HepG2 (cell line): Measurements from ENCODE around the gene SMURF2. TPM values are rescaled to one million over a fixed set of nuclear protein-coding genes. Genes with fewer than 3 reads are reported as not detected.
A peak's percentile ranks its signal among the peaks of the same experiment; 100 is the strongest.

ENCODE experiments used
- CCAR2 ChIP-seq: fragments of 200-400 bp; formaldehyde crosslinking; optimal IDR thresholded peaks from 2 replicates; pipeline ENCODE3; 2018; ENCODE audit warnings: low read depth, mild to moderate bottlenecking, low read length, moderate library complexity
- CENPT ChIP-seq: sonication (generic); formaldehyde crosslinking; IDR thresholded peaks from 2 replicates; pipeline ENCODE4 v1.8.0; 2022; ENCODE audit warnings: low read depth, mild to moderate bottlenecking, moderate library complexity, missing genetic modification reagents
- DMAP1 ChIP-seq: IDR thresholded peaks from 2 replicates; pipeline ENCODE4 v1.6.1; 2016
- EZH2 ChIP-seq: conservative IDR thresholded peaks from 2 replicates; pipeline ENCODE4 v1.6.1; 2012; ENCODE audit warnings: mild to moderate bottlenecking, low read depth, low read length, moderate library complexity
- MXD4 ChIP-seq: IDR thresholded peaks from 2 replicates; pipeline ENCODE4 v1.6.1; 2016; ENCODE audit warnings: mild to moderate bottlenecking, missing biosample characterization, missing genetic modification reagents
- MXI1 ChIP-seq: IDR thresholded peaks from 3 replicates; pipeline ENCODE4 v1.6.1; 2012; ENCODE audit warnings: low read depth, low read length, inconsistent platforms, borderline replicate concordance
- NBN ChIP-seq: fragments of 450-650 bp; conservative IDR thresholded peaks from 2 replicates; pipeline ENCODE4 v1.6.1; 2017
- NFKB2 ChIP-seq: sonication (generic); formaldehyde crosslinking; IDR thresholded peaks from 2 replicates; pipeline ENCODE4 v1.4.0; 2020; ENCODE audit warnings: missing genetic modification reagents, borderline replicate concordance
- NONO ChIP-seq, 2 experiments: fragments of 450-650 bp in 1 of 2; sonication (generic) in 1 of 2; formaldehyde crosslinking in 1 of 2; IDR thresholded peaks in 1 of 2; conservative IDR thresholded peaks in 1 of 2; 2 replicates each; pipeline versions ENCODE4 v1.6.1 to v1.8.0; 2017 to 2022; ENCODE audit warnings: mild to moderate bottlenecking in 1 of 2, missing genetic modification reagents in 1 of 2, moderate library complexity in 1 of 2
- PCBP2 ChIP-seq: fragments of 200-400 bp; formaldehyde crosslinking; optimal IDR thresholded peaks from 2 replicates; pipeline ENCODE3; 2018; ENCODE audit warnings: low read length, low read depth; ENCODE audit not compliant: poor library complexity, severe bottlenecking
- RBM22 ChIP-seq: fragments of 200-400 bp; formaldehyde crosslinking; optimal IDR thresholded peaks from 2 replicates; pipeline ENCODE3; 2017; ENCODE audit warnings: mild to moderate bottlenecking, low read length, moderate library complexity
- SMARCC2 ChIP-seq: fragments of 450-650 bp; IDR thresholded peaks from 2 replicates; pipeline ENCODE4 v1.6.1; 2017; ENCODE audit warnings: antibody characterized with exemption, mild to moderate bottlenecking
- TGIF2 ChIP-seq: IDR thresholded peaks from 2 replicates; pipeline ENCODE4 v1.6.1; 2016; ENCODE audit warnings: control low read depth, missing compliant biosample characterization
- ZNF10 ChIP-seq: sonication (generic); formaldehyde crosslinking; IDR thresholded peaks from 2 replicates; pipeline ENCODE4 v1.4.0; 2020; ENCODE audit warnings: mild to moderate bottlenecking, low read depth, missing genetic modification reagents, borderline replicate concordance
- ZNF17 ChIP-seq: sonication (generic); formaldehyde crosslinking; IDR thresholded peaks from 2 replicates; pipeline ENCODE4 v1.5.0; 2020; ENCODE audit warnings: mild to moderate bottlenecking, missing genetic modification reagents
- ZNF337 ChIP-seq: sonication (generic); formaldehyde crosslinking; IDR thresholded peaks from 2 replicates; pipeline ENCODE4 v1.5.1; 2020; ENCODE audit warnings: missing genetic modification reagents, low read depth, mild to moderate bottlenecking, borderline replicate concordance
- ZNF44 ChIP-seq: sonication (generic); formaldehyde crosslinking; IDR thresholded peaks from 2 replicates; pipeline ENCODE4 v1.5.1; 2020; ENCODE audit warnings: mild to moderate bottlenecking, missing genetic modification reagents
- ZNF510 ChIP-seq: sonication (generic); formaldehyde crosslinking; IDR thresholded peaks from 2 replicates; pipeline ENCODE4 v1.4.0; 2020; ENCODE audit warnings: low read depth, mild to moderate bottlenecking, missing genetic modification reagents
- ZNF547 ChIP-seq: sonication (generic); formaldehyde crosslinking; IDR thresholded peaks from 2 replicates; pipeline ENCODE4 v1.5.1; 2020; ENCODE audit warnings: mild to moderate bottlenecking, missing genetic modification reagents
- ZNF616 ChIP-seq: sonication (generic); formaldehyde crosslinking; IDR thresholded peaks from 2 replicates; pipeline ENCODE4 v1.5.0; 2020; ENCODE audit warnings: low read depth, mild to moderate bottlenecking, missing genetic modification reagents
- ZNF768 ChIP-seq: sonication (generic); formaldehyde crosslinking; IDR thresholded peaks from 2 replicates; pipeline ENCODE4 v1.4.0; 2020; ENCODE audit warnings: missing genetic modification reagents
- ZNF775 ChIP-seq: sonication (generic); formaldehyde crosslinking; IDR thresholded peaks from 2 replicates; pipeline ENCODE4 v1.4.0; 2020; ENCODE audit warnings: missing genetic modification reagents, mild to moderate bottlenecking, moderate library complexity, borderline replicate concordance
- ZSCAN9 ChIP-seq: IDR thresholded peaks from 2 replicates; pipeline ENCODE4 v1.6.1; 2016; ENCODE audit warnings: borderline replicate concordance
- polyA plus RNA-seq, 8 experiments: library from polyadenylated mRNA; depleted of rRNA in 3 of 8; stranded (reverse) in 7 of 8; unstranded in 1 of 8; fragments of >200 nt; fragmentation: Illumina TruSeq in 4 of 8; extraction: Trizol in 4 of 8; gene quantifications; 2 replicates each; pipeline versions ENCODE4 v1.2.1 to v1.2.3, GENCODE V29; 2011 to 2016; ENCODE audit warnings: low read depth in 4 of 8, missing spikeins in 1 of 8, mixed read lengths in 1 of 8; ENCODE audit not compliant: insufficient read depth in 1 of 8
- total RNA-seq, 5 experiments: library from RNA; depleted of rRNA; stranded (reverse); fragments of >200 nt; fragmentation: Illumina TruSeq; extraction: Trizol; gene quantifications; 2 replicates each; pipeline ENCODE4 v1.2.3, GENCODE V29; 2016; ENCODE audit warnings: low read depth in 1 of 5
- TF ChIP-seq, protein P1 (sequence below): sonication (generic); formaldehyde crosslinking; IDR thresholded peaks from 2 replicates; pipeline ENCODE4 v1.4.0; 2020; ENCODE audit warnings: missing genetic modification reagents
- TF ChIP-seq, protein P2 (sequence below): sonication (generic); formaldehyde crosslinking; IDR thresholded peaks from 2 replicates; pipeline ENCODE4 v1.5.0; 2020; ENCODE audit warnings: missing genetic modification reagents
- TF ChIP-seq, protein P3 (sequence below): sonication (generic); formaldehyde crosslinking; IDR thresholded peaks from 2 replicates; pipeline ENCODE4 v1.4.0; 2020; ENCODE audit warnings: low read depth, mild to moderate bottlenecking, missing genetic modification reagents

SMURF2 gene
- total and polyA plus RNA-seq, 2 of the 13 experiments (the other 11 are each of a cell fraction or from before 2014, with no cell fraction given): 14.9 to 24.3 TPM

DNA sequence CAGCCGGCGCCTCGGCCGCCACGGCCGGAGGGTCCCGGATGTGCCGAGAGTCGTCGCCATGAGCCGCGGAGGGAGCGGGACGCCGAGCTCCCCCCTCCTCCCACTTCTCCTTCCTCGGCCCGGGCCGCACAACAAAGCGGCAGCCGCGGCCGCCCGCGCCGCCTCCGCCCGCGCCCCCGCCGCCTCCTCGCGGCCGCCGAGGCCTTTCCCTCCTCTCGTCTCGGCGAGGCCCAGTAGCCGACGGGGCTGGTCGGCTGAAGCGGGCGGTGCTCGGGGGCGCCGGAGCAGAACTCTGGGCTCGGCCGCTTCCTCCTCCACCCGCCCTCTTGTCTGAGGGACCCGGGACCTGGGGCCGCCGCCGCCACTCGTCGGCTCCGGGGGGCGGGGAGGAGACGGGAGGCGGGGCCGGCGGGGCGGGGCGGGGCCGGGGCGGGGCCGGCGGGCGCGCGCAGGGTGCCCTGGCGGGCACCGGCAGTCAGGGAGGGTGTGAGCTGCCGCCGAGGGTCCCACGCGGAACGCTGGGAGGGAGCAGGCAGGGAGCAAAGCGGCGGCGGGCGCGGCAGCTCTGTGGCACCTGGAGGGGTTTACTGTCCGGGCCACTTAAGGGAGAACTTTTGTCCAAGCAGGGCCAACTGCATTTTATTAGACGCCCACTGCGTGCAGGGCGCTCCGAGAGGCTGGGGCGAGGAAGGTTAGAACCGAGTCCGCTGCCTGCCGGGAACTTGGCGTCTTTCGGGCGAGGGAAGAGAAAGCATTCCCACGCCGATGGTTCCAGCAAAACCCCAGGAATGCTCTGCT lies at the start of gene SMURF2 (continued):
- TF ChIP-seq, protein P1, sequence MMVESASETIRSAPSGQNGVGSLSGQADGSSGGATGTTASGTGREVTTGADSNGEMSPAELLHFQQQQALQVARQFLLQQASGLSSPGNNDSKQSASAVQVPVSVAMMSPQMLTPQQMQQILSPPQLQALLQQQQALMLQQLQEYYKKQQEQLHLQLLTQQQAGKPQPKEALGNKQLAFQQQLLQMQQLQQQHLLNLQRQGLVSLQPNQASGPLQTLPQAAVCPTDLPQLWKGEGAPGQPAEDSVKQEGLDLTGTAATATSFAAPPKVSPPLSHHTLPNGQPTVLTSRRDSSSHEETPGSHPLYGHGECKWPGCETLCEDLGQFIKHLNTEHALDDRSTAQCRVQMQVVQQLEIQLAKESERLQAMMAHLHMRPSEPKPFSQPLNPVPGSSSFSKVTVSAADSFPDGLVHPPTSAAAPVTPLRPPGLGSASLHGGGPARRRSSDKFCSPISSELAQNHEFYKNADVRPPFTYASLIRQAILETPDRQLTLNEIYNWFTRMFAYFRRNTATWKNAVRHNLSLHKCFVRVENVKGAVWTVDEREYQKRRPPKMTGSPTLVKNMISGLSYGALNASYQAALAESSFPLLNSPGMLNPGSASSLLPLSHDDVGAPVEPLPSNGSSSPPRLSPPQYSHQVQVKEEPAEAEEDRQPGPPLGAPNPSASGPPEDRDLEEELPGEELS (CRISPR knock-in tag): 0 out of 2 replicates have a peak, but pooled peaks have one; percentile 14
- TF ChIP-seq, protein P2, sequence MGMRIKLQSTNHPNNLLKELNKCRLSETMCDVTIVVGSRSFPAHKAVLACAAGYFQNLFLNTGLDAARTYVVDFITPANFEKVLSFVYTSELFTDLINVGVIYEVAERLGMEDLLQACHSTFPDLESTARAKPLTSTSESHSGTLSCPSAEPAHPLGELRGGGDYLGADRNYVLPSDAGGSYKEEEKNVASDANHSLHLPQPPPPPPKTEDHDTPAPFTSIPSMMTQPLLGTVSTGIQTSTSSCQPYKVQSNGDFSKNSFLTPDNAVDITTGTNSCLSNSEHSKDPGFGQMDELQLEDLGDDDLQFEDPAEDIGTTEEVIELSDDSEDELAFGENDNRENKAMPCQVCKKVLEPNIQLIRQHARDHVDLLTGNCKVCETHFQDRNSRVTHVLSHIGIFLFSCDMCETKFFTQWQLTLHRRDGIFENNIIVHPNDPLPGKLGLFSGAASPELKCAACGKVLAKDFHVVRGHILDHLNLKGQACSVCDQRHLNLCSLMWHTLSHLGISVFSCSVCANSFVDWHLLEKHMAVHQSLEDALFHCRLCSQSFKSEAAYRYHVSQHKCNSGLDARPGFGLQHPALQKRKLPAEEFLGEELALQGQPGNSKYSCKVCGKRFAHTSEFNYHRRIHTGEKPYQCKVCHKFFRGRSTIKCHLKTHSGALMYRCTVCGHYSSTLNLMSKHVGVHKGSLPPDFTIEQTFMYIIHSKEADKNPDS (CRISPR knock-in tag): no peak
- TF ChIP-seq ZNF768 (CRISPR knock-in tag): peak; percentile 54; the same call in 1 of the 2 replicates
- no peak for TF ChIP-seq EZH2
- no peak for TF ChIP-seq CENPT (CRISPR knock-in tag)
- no peak for TF ChIP-seq ZNF775
- no peak for TF ChIP-seq RBM22
- peak; percentile 31; the same call in 1 of the 2 replicates for TF ChIP-seq DMAP1 (CRISPR knock-in tag)
- TF ChIP-seq NBN: no peak
- TF ChIP-seq ZNF510: no peak
- TF ChIP-seq ZNF44 (CRISPR knock-in tag): no peak
- no peak for TF ChIP-seq SMARCC2
- TF ChIP-seq ZNF337 (CRISPR knock-in tag): no peak
- peak; percentile 72 for TF ChIP-seq NFKB2 (CRISPR knock-in tag)
- no peak for TF ChIP-seq MXI1
- peak; percentile 53 for TF ChIP-seq ZNF616 (CRISPR knock-in tag)
- no peak for TF ChIP-seq ZNF17
- TF ChIP-seq ZNF547 (CRISPR knock-in tag): no peak
- no peak for TF ChIP-seq NONO (IDR thresholded peaks at IDR 0.05)
- TF ChIP-seq NONO (CRISPR knock-in tag; conservative IDR thresholded peaks at IDR 0.05): no peak
- TF ChIP-seq MXD4 (CRISPR knock-in tag): no peak
- TF ChIP-seq PCBP2: no peak
- TF ChIP-seq TGIF2: no peak
- no peak for TF ChIP-seq CCAR2
- TF ChIP-seq, protein P3, sequence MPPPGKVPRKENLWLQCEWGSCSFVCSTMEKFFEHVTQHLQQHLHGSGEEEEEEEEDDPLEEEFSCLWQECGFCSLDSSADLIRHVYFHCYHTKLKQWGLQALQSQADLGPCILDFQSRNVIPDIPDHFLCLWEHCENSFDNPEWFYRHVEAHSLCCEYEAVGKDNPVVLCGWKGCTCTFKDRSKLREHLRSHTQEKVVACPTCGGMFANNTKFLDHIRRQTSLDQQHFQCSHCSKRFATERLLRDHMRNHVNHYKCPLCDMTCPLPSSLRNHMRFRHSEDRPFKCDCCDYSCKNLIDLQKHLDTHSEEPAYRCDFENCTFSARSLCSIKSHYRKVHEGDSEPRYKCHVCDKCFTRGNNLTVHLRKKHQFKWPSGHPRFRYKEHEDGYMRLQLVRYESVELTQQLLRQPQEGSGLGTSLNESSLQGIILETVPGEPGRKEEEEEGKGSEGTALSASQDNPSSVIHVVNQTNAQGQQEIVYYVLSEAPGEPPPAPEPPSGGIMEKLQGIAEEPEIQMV: no peak; the same call in 1 of the 2 replicates
- no peak; the same call in 1 of the 2 replicates for TF ChIP-seq ZSCAN9 (CRISPR knock-in tag)
- TF ChIP-seq ZNF10 (CRISPR knock-in tag): no peak
